ENCODE measurements around the gene MMRN2.

Gene MMRN2

GRCh38 chr10:86970162-86970981 is 13.0 kb upstream of the MMRN2 start:
- DNase-seq: peak; percentile 79

DNA sequence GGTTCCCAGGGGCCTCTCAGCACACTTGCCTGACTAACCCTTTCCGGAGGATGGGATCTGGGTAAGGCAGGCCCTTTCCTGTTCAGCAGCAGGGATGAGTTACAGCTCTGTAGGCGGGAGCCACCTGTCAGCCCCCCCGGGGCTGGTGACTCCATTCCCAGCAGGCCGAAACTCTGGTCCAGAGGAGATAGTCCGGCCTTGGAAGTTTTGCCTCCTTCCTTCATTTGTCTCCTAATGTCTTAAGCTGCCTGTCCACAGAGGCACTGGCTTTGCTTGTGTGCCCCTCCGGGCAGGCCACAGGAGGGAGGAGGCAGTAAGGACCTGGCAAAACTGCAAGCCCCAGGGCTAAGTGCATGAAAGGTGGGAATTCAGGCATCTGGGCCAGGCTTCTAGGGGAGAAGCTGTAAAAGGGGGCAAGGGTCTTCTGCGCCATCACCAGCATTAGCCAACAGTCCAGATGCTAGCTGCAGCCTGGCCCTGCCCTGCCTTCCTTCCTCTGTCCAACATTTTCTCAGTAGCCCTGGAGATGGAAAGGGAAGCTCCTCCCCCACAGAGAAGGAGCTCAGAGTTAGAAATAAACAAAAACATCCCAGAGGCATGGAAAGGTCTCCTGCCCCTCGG is 12.1 kb upstream of the MMRN2 start:
- DNase-seq: no peak

DNA sequence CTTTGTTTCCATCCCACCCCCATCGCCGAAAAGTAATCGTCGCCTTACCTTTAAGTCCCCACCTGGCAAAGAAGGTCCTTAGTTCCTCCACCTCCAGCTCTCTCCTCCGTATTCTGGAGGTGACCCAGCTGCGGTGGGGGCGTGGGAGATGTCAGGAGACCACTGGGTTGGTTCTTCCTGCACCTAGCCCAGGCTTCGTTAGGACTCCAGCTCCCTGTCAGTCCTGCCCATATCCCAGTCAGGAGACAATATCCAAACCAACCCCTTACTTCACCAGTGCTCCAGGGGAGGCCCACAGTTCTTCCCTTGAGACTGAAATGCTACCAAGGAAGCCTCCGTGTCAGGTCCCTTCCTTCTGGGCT is 11.6 kb upstream of the MMRN2 start:
- no peak for DNase-seq

- DNase-seq: peak; percentile 40
These were observed 11.0 kb upstream of the MMRN2 start, which contains the start of gene ADIRF for GRCh38 chr10:86968271-86968993. Gene ADIRF (plus strand): TSS chr10:86968482. CDS start chr10:86968545, 63 bp downstream.

- DNase-seq: no peak
These were observed 10.1 kb upstream of the MMRN2 start for GRCh38 chr10:86967481-86967941.

DNA sequence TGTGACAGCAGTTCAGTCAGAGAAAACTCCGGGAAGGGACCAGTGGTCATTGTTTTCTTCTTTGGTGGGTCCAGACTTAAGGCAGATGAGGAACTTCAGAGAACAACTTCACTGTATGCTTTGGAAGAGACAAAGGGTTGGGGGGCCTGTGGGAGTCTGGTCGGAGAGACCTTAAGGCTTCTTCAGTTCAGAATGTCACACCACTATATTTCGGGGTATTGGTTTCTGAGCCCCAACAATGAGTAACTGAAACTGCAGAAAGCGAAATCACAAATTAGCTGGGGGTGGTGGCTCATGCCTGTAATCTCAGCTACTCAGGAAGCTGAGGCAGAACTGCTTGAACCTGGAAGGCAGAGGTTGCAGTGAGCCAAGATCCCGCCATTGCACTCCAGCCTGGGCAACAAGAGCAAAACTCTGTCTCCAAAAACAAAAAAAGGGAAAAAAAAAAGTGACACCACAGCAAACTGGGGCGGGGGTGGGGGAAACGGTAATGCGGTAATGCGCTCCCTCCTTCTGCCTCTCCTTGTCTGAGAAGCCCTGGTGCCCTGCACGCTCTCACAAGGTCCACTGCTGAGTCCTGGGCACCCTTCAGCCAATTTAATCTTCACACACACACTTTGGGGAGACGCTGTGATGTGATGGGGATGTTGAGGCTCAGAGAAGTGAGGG is 8.7 kb upstream of the MMRN2 start:
- no peak for DNase-seq

DNA sequence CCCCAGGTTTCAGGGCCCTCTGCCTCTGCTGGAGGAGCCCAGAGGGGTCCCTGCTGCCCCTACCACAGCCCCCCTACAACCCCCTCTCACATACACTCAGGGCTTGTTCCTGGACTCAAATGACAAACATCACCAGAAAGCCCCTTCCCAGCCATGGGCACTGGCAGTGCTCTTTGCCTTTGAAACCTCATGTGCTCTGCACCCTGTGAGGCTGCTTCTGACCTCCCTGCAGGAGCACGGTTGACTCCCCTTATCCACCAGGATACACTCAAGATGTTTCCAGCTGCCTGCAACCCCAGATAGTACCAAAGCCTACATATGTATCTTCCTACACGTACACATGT is 7.4 kb upstream of the MMRN2 start:
- no peak for DNase-seq

DNA sequence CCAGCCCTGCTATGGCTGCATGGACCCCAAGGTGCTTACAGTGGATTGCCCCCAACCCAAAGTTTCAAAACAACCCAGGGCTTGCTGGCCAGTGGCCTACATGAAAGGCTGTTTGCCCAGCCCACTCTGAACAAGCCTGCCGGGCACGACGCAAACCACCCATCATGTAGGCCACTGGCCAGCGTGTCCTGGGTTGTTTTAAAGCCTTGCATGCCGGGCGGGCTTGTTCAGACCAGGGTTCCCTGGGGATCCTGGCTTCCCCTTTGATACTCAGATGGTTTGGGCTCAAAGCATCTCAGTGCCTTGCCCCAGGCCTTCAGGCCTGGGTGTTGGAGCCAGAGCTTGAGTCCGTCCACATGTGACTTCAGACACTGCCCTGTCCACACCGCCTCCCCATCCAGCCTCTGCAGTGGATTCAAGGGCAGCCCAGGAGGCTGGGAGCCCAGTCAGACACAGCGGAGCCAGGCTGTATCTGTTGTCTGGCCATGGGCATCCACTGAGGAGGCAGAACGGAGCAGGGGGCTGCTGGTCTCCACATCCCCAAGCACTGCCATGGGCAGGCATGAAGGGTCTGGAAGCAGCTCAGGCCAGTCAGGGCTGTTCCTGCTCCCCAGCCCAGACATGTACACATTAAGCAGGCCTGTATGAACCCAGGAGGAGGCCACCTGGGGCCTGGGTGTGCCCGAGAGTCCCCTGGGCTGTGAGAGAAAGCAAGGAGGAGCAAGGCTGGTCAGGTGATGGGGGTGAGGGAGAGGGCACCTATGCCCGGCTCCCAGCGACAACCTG is 6.8 kb upstream of the MMRN2 start:
- DNase-seq: no peak

DNA sequence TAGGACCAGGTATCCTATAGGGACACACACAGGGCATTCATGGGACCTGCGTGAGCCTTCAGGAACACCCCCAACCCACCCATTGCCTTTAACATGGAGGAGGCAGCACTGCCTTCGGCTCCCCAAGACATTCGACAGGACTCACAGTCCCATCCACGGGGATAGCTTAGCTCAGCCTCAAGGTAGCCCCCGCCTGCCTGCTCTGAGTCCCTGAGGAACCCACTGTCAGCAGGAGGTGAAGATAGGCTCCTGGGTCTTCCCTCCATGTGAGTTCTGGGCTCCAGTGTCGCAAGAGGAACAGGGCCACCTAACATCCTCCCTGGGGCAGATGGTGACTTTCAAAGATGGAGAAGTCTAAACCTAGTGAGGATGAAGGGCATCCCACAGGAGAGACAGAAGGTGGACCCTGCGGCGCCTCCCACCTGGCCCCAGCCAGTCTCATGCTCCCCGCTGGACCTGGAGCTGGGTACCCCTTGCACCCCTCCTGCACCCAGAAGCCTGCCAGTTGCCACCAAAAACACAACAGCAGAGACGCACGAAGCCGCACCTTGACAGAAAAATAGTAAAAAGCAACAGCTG is 6.0 kb upstream of the MMRN2 start:
- no peak for DNase-seq

DNA sequence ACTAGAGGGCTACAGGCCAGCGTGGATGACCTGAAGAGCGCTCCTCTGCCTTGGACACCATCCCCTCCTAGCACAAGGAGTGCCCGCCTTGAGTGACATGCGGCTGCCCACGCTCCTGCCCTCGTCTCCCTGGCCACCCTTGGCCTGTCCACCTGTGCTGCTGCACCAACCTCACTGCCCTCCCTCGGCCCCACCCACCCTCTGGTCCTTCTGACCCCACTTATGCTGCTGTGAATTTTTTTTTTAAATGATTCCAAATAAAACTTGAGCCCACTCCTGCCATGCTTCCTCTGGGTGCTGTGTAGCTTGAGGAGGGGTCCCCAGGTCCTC is 5.5 kb upstream of the MMRN2 start:
- DNase-seq: no peak

GRCh38 chr10:86962136-86962980 is 4.9 kb upstream of the MMRN2 start:
- no peak for DNase-seq

- DNase-seq: no peak
These were observed 4.2 kb upstream of the MMRN2 start for GRCh38 chr10:86961481-86962091.

DNA sequence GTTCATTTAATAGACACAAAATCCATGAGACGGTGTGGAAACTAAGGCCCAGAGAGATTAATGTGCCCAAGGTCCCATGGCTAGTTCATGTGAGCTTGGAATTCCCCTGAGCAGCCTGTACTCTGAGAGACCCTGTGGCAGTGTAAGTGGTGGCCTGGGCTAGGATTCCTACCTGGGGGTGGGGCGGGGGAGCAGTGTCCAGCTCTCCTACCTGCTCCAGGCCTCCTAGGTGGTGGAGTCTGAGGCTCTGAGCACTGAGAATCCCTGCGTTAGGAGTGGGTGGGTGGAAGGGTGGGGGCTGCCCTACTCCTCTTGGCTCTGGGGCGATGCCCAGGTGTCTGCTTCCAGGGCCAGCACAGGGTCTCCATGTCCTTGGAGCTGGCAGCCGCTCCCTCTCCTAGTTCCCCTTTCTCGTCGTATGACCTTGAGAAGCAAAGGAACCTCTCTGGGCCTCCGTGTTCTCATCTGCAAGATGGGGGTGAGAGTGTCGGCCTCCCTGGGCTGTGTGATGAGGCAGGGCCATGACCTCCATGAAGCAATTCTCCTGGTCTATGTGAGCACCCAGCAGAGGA is 3.5 kb upstream of the MMRN2 start:
- no peak for DNase-seq

- DNase-seq: peak; percentile 49
These were observed 2.8 kb upstream of the MMRN2 start for GRCh38 chr10:86960003-86960862.

GRCh38 chr10:86959737-86960002 is 2.3 kb upstream of the MMRN2 start:
- DNase-seq: no peak

GRCh38 chr10:86958901-86959736 is 1.7 kb upstream of the MMRN2 start:
- peak; percentile 53 for DNase-seq

- peak; percentile 57 for DNase-seq
These were observed 893 bp upstream of the MMRN2 start, which contains the start of gene SNCG for GRCh38 chr10:86958116-86958900. Gene SNCG (plus strand): TSS chr10:86958599. CDS start chr10:86958698, 99 bp downstream.

All from left hindlimb (tissue), 1 donor.